NCI-H2081 treated with DMSO at 0.1 percent for 48 hours (cell line): Measurements from ENCODE around the gene UPK2.

Experiments
- DNase-seq: peaks from one replicate; lab custom pipeline; 2025; lab: John Stamatoyannopoulos, UW

Gene UPK2

DNA sequence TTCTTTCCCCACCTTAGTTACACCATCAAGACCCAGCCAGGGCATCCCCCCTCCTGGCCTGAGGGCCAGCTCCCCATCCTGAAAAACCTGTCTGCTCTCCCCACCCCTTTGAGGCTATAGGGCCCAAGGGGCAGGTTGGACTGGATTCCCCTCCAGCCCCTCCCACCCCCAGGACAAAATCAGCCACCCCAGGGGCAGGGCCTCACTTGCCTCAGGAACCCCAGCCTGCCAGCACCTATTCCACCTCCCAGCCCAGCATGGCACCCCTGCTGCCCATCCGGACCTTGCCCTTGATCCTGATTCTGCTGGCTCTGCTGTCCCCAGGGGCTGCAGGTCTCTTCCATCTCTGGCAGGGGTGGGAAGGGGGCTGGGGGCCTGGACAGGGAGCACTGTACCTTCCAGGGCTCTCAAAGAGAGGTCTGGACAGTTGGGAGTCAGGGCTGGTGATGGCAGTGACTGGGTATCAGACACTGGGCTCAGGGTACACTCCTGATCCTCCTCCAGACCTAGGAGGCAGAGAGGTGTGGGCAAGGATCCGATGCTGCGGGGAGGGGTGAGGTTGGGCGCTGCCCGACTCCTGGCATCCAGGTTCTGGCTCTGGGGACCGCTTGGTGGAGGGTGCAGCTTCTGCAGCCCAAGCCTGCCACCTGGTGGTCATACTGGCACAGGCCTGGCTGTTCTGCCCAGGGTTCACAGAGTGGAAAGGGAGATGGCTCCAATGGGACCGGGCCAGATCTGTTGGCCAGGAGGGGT is at the start of gene UPK2:
TSS of gene UPK2 (plus strand) at position 205 of the 753 bp plus-strand sequence. CDS start at position 258, 53 bp downstream.
- no peak for DNase-seq

DNA sequence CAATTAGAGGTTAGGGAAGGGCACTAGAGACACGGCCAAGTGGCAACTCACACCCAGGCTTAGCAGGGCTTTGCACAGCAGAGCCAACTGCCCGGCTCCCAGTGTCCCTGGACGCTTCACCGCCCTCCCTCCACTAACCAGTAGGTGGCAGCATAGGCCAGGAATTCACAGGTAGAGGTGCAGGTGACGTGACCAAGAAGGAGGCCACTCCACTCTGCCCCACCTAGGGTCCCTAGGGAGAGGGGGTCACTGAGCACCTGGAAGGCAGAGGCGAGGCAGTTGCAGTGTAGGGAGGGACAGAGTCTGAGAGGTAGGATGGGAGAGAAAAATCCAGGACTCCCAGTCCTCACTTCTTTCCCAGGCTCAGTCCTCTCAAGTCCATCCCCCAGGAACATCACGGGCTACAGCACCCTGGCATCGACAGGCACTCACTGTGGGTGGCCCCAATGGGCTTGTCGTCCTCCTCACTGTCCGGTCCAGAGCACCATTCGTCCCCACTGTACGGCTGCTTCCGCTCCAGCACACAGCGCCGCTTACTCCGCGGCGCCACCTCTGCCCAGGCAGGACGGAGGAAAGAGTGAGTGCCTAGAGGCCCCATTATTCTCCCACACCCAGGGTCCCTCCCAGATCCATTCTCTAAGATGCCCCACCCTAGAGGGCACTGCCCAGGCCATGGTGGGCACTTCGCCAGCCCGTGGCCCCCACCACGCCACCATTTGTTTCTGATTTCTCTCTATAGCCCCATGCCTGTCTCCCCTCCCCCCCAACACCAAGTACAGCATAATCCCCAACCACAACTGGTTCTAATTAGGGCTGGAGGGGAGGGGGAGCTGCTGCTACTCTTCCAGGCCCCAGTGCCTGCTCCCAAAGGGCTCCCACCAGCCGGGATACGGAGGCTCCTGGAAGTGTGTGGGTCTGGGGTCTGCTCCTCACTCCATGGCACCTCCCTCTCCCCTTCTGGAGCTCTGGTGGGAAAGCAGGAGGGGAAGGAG is 48.8 kb upstream of the UPK2 start:
- DNase-seq, result peak; percentile 40

DNA sequence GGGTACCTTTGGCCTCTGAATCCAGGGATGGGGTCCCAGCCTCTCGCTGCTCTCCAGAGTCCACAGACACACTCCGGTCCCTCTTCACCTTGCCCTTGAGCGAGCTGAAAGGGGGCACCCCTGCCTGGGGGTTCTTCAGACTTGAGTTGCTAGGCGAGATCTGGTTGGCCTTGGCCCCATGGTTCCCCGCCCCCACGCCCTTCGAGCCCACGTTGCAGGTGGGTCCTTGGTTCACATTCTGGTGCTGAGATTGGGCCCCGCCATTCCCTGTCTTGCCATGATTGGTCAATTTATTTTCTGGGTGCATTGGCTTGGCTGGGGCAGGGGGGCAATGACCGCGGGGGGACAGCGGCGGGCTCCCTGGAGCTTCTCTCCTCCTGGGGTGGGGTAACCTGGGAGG is 47.8 kb upstream of the UPK2 start:
- DNase-seq, result no peak

DNA sequence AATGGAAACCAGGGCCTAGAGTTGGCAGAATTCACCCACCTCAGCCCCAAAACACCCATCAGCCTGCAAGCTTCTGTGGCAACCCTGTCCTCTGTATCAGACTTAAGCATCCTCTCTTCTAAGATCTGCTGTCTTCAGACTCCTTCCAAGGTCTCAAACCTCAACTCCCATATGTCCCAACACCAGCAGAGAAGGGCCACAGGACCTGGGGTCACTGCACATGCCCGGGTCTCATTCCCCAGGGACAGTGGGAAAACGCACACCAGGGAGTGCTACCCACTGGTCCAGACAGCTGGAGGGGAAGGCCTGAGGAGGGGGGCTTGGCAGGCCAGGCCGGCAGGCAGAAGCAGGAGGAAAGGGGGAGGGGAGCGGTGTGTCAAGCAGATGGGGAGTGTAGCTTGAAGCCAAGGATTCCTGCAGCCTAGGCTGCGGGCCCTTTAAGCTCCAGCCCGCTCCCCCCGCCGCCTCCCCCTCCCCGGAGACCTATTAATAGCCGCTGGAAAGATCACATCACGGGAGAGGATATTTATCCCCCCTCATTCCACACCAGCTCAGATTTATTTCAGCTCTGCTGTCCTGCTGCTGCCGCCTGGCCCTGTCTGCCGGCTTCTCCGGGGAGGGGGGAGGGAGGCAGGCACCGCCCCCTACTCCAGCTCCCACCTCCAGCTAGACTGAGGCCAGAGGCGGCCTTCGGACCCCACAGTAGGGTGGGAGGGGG is 47.0 kb upstream of the UPK2 start:
- no peak for DNase-seq

DNA sequence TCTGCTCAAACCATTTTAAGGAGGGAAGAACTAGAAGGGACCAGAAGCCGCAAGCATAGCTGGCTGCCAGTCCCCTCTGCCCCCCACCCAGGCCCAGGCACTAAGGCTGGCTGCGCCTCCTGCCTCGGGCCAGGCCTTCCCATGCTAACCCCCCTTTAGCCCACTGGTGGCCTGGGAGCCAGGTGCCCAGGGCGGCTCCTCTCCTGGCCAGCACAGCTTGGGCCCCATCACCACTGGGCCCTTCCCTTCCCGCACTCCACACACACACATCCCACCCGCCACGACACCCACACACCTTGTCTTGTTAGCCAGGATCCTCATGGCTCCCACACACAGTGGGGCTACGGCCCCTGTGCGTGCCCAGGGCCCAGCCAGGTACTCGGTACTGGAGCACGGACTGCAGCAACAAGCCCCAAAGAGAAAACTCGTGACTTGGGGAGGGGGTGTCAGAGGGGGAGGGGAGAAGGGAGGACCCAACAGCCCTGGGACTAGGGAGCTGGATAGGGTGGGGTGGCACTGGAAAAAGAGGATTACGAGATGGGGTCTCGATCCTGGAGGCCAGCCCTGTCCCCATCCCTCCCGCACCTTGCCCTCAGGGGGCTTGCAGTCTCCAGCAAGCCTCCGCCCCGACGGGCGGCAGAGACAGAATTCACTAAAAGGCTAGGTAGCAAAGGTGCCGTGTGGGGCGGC is 46.3 kb upstream of the UPK2 start:
- no peak for DNase-seq

DNA sequence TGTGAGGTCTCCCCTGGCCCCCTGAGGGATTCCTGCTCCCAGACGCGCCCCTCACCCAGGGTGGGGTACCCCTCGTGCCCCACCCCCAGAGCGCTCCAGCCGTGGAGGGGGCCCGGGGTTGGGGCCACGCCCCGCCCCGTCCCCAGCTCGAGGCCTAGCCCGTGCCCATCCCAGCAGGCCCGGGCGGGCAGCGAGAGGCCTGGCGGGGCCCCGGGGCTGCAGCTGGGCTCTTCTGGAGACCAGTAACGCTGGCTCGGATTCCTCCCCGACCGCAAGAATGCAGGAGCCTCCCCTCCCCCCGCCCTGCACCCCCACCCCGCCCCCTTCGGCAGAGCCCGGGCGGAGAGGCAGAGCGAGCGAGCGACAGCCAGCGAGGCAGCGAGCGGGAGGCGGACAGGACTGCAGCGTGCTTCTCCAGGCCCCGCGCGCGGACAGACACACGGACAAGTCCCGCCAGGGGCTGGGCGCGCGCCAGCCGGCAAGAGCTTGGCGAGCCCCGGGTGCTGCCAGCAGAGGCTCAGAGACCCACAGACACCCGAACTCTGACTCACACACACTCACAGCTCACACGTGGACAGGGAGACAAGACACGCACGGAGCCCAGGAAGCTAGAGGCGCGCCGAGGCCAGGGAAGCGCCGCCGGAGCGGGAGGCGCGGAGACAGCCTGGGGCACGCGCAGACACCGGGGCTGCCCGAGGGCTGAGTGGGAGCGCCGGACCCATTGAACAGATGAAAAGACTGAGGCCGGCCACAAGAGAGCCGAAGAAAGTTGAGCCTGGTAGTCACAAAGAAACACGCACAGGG is 45.6 kb upstream of the UPK2 start:
- DNase-seq, result no peak

DNA sequence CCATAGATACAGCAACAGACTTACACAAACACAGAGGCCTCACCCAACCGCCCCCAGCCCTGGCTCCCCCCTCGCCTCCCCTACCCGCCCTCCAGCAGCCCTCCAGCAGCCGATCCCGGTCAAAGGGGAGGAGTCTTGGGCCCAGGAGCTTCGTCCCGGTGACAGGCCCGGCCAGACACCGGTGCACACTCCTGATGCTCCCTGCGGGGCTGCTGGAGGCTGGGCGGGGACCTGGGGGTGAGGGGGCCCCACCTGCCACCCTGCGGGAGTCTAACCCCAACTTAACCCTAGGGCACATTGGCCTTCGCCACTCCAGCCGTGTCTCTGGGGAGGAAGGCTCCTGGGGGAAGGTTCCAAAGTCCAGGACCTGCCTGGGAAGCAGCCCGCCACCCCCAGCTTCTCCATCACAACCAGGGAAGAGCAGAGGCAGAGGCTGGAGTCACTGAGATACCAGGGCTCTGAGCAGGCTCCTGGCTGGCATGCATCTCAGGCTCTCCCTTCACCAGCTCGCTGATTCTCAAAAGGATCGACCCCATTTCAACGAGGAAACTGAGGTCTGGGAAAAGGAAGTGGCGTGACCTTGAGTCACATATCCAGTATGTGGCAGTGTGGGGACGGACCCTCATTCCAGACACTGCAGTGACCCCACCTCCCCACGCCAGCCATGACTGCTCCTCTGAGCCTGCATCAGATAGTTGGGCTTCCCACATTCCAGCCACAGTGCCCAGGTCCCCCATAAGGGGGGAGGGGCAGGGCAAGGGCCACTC is 44.8 kb upstream of the UPK2 start:
- DNase-seq, result no peak

DNA sequence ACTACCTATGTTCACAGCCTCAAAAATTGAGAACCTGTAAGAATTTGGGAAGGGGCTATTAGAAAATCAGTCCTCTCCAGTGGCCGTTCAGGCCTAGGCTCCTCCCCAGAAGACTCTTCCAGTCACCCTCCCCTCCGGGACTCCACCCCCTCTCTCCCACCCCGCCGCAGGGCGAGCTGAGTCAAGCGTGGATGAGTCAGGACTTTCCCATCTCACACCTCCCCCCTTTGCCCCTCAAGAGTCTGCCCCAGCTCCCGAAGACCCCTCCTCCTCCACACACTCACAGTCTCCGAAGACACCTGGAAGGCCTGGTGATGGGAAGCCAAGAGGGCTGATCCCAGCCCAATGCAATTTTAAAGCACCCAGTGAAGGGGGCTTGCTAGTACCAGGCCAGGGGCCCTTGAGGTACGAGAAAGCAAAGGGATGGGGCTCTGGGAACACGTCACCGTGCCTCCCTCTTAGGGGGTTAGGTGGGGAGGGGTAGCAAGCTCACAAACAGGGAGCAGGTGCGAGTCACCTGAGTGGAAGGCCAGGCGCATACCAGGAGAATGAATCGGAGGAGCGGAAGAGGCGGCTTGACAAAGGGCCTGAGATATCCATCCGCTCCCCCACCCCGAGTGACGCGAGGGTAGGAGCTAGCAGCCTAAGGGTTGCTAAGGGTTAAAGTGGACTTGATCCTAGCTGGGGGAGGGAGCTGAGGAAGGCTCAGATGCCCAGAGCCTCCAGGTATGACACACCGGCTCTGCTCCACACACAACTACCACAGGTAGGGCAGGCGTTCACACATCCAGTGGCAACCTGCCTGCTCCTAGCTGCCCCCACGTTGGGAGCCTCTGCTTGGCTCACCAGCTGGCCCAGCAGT is 44.0 kb upstream of the UPK2 start:
- no peak for DNase-seq

DNA sequence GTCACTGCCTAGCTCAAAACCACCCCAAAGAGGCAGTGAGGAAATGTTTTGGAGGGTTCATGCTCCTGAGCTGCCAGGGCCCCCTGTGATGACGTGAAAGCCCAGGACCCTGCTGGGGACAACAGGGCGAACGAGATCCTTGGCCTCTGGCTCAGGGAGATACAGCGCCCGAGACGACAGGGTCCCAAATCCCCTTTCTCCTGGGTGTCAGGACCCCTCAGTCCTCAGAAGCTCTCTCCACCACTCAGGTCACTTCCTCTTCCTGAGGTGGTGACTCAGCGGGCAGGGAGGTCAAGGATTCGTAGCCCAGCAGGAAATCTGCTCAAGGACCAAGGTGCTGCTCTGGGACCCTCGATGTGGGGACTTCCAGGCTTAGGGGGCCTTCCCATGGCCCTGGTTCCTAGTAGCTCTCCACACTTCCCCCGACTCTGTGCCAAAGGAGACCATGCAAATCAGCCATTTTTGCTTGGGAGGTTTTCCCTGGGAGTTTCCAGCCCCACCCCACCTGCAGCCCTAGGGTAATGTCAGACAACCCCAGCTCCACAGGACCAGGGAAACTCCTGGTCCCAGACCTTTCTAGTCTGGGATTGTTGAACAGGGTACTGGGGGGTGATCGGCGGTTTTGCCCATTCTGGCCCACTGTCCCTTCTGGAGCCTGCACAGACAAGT is 43.2 kb upstream of the UPK2 start:
- no peak for DNase-seq

DNA sequence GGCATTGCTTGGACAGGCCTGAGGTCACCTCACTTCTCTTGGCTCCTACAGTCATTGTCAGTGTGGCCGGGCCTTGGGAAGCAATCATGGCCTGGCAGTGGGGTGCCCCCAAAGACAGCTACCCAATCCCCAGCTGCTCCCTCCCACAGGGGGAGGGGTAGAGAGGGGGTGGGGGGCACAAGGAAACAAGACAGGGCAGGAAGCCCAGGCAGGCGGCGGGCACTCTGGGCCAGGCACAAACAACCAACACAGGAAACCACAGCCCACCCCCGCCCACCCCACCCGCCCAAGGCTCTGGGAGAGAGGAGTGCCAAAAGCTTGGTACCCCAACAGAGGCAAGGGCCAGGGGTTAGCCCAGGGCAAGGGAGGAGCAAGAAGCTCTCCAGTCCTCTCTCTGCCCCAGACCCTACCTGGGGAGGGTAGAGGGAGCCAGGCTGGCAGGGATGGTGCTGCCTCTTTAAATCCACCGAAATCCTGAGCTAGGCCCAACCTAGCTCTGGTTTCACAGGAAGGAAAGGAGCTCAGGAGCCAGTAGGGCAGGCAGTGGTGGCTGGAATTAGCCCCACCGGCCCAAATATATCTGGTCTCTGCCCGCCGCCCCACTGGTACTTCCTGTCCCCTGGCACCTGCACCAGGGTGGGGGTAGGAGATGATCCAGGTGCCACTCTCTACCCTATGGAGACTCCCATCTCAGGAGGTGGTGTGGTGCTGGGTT is 42.5 kb upstream of the UPK2 start:
- no peak for DNase-seq

DNA sequence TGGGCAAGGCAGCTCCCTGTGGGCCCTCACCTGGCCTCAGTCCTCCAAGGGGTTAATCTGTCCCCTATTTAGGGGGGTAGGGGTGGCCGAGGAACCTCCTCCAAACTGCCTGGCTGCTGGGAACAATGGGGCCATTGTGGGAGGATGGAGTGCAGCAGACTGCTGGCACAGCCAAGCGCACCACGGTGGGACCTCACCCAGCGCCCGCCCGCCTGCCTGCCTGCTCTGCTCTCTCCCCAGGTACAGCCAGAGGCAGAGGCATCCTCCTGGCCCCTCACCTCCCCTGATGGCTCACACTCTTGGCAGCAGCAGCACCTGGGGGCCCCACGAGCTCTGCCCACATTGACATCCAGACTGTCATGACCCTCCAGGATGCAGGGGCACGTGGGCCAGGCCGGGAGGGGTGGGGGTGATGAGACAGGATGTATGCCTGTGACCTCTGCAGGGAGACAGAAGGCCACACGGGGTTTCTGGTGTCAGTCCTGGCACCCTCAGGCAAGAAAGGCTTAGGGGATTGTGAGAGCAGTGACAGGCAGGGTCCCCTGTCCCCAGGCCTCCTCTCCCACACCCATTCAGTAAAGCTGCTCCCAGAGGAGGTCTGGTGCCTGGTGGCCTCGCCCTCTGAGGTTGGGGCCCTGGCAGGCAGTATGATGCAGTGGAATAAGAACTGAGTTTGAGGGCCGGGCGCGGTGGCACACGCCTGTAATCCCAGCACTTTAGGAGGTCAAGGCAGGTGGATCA is 41.8 kb upstream of the UPK2 start:
- DNase-seq, result no peak

DNA sequence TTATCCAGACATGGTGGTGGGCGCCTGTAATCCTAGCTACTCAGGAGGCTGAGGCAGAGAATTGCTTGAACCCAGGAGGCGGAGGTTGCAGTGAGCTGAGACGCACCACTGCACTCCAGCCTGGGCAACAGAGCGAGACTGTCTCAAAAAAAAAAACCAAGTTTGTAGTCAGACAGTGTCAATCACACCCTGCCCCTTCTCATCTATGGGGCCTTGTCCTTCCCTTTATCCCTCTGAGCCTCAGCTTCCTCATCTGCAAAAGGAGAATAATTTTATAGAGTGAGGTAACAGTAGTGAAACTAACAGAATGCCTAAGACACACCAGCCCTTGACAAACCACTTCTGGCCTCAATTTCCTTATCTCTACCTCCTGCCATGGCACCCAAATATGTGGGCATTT is 41.1 kb upstream of the UPK2 start:
- DNase-seq, result no peak

DNA sequence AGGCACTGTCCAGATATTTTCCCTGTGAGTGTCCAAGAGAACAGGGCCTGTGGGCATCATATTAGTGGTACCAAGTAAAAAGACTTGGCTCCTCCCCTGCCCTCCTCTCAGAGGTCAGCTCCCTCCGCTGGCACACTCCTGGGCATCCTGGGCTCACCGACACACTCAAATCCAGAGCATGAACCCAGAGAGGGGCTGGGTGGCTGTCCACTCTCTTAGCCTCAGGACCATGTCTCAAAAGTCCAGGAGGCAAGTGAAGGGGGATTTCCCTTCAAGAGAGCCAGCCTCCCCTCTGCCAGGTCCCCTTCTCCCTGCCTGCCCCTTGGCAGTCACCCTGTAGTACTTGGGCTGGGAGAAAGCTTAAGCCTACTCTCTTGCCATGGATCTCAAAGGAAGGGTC is 40.7 kb upstream of the UPK2 start:
- DNase-seq, result no peak

DNA sequence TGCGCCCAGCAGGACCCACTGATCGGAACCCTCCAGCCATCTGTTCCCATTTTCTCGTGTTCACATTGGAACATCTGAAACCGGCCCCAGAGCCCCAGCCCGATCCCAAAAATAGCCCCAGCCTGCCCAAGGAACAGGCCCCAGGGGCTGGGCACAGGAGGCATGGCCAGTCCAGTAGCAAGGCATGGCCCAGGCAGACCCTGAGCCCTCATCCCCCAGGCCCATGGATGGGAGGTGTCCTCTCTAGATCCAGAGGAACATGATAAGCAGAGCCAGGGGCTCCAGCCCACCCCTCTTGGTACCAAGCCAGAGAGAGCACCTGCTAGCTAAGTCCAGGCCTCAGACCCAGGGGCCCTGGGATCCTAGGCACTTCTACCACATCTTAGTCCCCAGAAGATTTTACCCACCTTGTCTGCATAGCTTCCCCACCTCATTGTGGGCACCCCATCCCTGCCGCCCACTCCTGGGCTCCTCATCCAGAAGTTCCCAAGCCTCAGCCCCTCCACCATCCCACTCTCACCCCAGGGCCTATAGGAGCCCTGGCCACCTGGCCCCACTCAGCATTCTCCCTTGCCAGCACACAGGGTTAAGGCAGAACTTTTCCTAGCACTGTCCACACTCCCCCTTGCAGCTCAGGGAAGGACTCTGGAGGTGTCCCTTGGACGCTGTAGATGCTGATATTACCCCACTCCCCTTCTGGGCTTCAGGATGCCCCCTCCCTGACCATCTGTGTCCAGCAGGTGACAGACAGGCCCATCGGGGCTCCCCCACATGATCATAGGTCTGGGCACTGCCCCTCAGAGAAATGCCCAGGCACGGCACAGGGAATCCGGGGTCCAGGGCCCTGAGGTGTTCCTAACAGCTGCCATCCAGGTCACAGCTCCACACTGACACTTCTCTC is 39.9 kb upstream of the UPK2 start:
- no peak for DNase-seq

DNA sequence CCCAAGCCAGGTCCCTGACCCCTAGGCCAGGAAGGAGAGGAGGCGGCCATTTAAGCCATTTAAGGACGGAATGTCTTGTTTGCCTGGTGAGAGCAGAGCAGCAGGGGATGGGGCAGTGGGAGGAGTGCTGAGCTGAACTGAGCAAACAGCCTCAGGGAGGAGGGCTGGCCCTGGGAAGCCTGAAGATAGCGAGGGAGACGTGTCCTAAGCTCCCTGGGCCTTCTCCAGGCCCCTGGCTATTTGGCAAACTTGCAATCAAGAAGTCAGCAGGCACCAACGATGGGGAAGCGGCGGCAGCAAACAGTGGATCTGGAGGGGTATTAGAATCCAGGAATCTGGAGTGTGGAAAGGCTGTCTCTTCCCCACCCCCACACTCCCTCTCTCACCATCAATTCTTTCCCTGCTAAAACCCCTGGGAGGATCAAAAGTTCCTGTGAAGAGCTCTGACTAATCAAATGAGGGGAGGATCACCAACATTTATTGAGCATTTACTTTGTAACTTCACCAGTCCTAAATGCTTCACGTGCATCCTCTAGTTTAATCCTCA is 39.2 kb upstream of the UPK2 start:
- DNase-seq, result no peak
